Tracheal epithelial cell (primary cell): ENCODE data around the gene ODC1. TPM values are rescaled to one million over a fixed set of nuclear protein-coding genes. Genes with fewer than 3 reads are reported as not detected.

Source experiments
- total RNA-seq: library from RNA; depleted of rRNA; stranded (reverse); fragments of >200 nt; gene quantifications from 2 replicates; pipeline ENCODE4 v1.2.1, GENCODE V29; 2014

ODC1 gene
- 269 and 361 TPM in 2 replicates for total RNA-seq

GRCh38 chr2:10447895-10448575 lies at the start of gene ODC1:
ODC1 (minus strand) TSS chr2:10448327; CDS start chr2:10445032, 3,295 bp downstream.

Other genes starting within 250 kb of the ODC1 start
- gene HPCAL1, start 145.4 kb downstream of the ODC1 start, total RNA-seq: 12.4 and 42.7 TPM in 2 replicates
- gene NOL10, start 241.6 kb upstream of the ODC1 start, total RNA-seq: 35.4 and 43.7 TPM in 2 replicates